HS-27A (cell line): ENCODE measurements around the gene NR5A2.

Source experiments
- DNase-seq: peaks from one replicate; pipeline ENCODE4 v3.0.0-alpha.2; 2012; ENCODE audit warnings: low read depth, missing footprints

NR5A2 gene

DNA sequence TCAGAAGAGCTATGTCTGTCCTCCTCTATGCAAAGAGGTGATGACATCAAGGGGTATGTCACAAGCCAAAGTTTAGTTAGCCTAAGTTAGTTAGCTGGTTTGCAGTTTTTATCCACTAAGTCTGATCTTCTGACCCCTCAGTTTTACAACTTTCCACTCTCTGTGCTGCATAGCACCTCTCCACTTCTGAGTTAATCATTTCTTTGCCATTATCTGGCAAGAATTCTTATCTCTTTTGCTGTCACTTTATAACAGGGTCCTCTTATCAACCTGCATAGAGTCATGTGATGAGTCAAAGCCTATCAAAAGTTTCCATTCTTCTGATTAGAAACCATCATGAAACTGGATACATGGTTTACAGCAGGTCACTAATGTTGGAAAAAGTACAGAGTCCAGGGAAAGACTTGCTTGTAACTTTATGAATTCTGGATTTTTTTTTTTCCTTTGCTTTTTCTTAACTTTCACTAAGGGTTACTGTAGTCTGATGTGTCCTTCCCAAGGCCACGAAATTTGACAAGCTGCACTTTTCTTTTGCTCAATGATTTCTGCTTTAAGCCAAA, at the start of gene NR5A2:
NR5A2 (plus strand) TSS at position 447 of the 560 bp plus-strand sequence. CDS start 138 bp downstream, outside the sequence.
- no peak for DNase-seq

DNA sequence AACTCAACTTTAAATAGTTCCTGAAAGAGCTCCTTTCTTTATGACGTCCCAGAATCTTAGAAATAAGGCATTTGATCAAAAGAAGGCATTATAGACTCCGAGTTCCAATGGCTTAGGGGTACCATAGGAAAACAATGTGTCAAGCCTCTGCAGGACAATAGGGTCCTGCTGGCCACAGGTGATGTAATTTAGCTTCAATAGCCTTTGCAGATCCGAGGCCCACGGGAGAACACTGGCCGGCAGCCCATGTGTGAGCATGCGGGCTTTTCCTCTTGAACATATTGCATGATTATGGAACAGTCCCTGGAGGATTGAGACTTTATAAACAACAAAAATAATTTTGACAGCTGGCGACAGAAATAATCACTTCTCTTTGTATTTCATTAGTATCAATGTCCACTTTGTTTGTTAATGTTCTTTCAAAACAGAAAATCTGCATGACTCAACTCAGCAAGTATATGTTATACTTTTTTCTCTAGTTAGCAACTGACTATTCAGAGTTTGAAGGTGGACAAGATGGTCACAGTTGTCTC, 49.0 kb upstream of the NR5A2 start:
- no peak for DNase-seq

DNA sequence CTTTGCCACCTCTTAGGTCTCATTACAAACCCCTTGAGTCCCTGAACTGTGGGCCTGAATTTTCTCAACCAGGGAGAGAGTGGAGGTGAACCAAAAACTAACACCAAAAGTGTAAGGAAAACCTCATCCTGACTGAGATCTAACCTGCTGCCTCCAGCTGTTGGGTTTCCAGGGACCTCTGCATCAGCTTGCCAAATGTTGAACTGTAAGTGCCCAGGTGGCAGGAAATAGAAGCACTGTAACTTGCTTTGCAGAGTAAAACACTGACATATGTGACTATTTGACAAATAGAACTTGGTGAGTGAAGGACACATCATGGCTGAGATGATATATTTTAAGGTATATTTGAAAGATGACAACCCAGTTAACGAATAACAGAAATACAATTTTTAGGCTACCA, 48.4 kb upstream of the NR5A2 start:
- no peak for DNase-seq

DNA sequence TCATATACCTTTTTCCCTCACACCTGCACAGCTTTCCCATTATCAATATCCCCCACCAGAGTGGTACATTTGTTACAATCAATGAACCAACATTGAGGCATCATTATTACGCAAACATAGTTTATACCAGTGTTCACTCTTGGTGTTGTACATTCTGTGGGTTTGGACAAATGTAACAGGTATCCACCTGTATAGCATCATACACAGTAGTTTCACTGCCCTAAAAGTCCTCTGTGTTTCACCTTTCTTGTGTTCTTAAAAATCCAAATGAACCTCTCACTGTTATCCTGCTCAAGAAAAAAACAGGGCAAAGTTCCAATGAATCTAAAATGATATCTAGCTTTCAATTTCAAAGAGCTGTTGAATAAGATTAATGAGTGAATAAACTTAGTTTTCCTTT, 45.9 kb upstream of the NR5A2 start:
- DNase-seq: no peak

DNA sequence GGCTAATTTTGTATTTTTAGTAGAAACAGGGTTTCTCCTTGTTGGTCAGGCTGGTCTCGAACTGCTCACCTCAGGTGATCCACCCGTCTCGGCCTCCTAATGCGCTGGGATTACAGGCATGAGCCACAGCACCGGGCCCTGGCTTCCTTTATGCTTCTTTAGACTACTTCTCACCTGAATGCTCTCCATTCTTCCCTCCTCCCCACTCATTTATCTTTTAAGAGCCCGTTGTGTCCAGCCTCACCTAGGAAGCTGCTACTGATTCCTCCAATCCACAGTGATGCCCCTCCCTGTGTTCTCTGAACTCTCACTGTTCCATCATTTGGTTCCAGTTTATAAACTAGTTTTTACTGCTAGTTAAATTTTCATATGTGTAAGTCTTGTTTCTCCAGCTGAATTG, 44.9 kb upstream of the NR5A2 start:
- DNase-seq: no peak

DNA sequence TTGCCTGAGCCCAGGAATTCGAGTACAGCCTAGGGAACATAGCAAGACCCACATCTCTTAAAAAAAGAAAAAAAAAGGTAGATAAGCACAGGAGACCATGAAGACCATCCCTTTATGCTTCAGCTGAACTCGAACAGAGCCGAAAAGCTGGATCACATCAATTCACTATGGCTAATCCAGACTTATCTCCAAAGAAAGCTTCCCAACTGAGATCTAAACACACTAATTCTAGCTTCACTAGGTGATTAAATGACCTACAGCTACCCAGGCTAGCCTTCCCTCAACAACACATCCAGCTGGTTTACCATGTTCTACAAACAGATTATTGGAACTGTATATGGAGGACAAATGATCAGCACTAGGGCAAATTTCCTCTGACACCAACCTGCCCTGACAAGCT, 44.0 kb upstream of the NR5A2 start:
- no peak for DNase-seq

DNA sequence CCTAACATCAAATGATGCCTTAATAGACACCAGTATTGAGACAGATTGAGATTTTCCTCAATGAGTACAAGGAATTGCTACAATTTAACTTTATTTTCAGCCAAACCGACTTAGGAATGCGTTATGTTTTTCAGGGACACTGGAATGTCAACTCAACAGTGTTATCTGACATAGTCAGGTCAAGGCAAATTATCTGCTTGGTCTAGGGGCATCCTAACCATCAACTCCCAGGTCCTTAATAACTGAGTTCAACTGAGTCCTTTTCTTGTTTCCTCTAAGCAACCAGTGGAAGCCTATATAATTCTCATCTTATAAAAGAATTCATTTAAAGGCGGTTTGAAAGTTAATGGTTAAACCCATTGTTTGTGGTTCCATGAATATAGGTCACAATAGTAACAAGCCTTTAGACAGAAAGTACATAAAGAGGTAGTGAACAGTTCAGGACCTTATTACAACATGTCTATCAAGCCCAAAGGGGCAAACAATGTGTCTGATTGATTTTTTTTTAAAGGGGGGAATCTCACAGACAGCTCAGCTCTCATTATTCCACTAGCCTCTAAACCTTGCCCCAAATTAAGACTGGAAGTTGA, 32.3 kb upstream of the NR5A2 start:
- DNase-seq: no peak

DNA sequence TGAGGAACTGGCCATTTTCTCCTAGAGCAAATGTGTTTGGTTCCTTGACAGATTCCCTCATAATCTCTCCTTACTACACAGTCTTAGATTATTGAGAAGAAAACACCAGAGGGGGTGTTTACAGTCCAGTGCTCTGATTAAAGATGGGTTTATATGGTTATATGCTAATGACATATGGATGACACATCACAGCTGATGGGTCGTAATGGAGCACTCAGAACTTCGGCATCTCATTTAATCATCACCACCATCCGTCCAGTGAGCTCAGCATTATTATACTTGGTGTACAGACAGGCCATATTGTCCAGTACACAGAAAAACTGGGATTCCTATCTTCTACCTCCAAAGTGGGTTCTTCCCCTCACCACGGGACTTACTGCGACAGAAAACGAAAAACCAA, 22.3 kb upstream of the NR5A2 start:
- no peak for DNase-seq

DNA sequence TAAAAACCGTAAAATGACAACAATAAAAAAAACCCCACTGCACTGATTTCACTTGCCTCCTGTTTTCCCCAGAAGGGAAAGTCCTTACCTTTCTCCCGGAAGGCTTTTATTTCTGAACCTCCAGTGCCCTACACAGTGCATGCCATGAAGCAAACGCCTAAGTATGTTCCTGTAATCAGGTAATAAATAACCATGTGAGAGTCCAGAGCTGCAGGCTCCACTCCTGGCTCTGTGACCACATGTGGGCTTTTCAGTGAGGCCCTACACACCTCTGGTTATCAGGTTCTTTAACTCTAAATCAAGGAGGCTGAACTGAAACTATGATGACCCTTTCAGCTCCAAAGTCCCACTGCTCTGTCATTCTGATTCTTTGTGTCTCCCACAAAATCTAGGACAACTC, 20.8 kb upstream of the NR5A2 start:
- DNase-seq: no peak

DNA sequence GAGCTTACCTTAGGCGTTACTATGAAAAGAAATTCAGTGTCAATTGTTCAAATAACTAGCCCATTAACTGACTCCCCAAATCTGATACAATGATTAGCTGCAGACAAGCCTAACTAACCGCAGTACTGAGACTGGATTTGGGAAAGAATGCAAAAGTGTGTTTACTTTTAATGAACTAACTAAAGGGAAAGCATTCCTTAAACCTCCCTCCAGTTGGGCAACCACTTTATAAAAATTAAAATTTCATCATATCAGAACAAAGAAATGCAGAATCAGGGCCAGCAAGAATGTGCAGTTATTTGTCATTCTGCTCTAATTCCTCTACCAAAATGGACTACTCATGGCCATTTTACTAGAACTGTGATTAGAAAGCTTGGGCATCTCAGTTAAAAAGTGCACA, 11.7 kb upstream of the NR5A2 start:
- DNase-seq: no peak

DNA sequence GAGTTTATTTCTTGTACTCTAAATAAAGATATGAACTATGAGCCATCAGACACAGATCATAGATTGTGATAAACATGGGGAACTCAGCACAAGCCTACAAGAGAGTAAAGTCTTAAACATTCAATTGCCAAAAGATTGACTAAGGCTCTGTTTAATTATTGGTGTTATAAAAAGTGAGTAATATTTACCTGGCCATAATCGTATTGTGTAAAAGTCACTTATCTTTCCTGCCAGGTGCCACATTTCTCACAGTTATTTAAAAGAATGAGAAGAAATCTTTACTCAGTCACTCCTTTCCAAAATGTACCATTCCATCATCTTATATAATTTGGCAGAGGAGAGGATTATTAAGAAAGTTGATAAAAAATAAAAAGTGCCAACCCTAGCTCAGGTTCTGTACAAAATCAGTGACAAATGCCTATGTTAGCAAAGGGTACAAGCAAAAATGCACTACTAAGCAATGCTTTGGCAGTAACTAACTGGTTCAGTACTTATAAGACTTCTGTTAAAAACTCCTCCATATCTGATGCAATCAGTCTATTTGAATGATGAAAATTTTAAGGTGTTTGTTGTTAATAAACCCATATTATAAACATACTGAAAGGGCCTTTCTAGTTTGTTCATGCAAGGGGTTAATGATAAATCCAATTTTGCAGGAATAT, 5.8 kb upstream of the NR5A2 start:
- DNase-seq: no peak

DNA sequence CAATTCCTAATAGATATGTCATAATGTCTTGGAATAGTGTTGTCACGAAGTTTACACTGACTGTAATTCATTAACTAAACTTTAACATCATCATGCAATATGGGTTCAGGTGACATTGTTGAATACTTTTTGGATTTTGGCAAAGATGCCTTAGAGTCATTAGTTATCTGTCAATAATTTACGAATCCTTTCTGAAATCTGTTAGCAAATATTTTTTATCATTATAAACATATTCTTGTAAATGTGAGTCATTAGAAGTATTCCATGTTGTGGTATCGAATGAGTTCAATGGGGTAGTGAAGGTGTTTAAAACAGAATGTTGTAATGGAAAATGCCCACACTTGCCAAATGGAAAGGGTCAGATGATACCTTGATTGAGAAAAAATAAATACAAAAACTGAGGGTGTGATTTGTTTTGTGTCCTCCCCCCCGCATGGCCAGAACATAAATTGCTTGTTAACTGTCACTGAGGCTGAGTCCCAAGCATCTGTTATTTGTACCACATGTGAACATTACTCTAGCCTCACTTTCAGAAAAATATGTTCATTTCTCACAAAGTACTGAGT, 5.2 kb upstream of the NR5A2 start:
- DNase-seq: no peak

DNA sequence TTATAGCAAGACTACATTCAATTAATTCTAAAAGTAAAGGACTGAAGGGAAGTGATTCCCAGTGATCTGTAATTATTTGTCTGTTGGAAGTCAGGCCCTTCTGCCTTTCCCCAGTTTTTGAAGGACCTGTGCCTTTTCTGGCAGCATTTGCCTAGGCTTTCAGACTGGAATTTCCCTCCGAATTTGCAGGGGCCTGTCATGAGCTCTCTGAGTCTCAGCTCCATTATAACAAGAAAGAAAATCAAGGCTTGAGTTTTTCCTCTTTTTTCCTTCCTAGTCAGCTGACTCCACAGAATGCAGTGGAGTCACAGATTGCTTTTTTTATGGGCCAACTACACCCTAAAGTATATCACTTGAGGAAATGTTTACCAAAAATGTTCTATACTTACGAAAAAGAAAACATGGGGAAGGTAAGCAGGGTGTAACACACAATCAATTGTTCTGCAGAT, 1.1 kb downstream of the NR5A2 start:
- DNase-seq: no peak

DNA sequence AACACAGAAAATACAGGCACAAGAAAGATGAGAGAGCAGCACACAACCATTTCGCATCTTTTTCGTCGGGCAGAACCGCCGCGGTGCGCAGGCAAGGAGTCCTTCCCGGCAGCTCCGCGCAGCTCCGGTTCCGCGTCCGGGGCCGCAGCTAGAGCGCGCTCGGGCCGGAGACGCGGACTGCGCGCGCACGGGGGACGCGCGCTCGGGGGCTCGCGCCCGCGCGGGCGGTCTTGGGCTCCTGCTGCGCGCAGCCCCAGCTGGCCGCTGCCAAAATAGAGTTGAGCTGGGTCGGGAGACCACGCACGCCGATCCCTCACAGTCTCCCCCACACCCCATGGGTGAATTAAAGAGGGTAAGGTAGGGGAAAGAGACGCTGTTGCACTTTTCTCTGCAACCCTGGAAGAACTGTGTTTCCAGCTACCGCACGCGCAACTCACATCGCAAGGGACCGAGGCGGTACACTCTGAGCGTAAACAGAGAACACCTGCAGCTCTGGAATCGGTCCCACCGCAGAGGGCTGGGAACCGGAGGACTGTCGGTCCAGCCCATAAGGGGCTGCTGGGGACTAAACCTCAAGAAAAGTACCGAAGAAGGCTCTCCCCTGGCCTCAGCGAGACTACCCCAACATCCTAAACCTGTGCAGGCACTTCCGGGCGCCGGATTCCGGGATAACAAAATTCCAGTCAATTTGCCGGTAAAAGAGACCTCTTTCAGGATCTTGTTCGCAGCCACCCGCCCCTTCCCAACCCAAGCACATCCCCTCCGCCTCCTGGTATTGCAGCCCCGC, 1.7 kb downstream of the NR5A2 start:
- no peak for DNase-seq

DNA sequence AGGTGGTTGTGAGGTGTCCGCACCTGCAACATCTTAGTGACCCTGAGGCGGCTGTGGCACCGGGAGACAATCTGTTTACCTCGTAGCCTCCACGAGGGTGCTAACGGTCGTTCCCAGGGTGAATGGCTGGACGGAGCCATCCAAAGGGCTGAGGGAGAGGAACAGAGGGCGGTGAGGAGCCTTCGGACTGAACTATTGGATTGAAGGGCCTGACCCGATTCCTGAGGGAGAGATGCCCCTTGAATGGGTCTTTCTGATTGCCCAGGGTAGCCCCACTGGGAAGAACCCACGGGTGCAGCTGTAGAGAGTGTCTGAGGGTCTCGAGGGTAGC, 2.3 kb downstream of the NR5A2 start:
- DNase-seq: no peak

DNA sequence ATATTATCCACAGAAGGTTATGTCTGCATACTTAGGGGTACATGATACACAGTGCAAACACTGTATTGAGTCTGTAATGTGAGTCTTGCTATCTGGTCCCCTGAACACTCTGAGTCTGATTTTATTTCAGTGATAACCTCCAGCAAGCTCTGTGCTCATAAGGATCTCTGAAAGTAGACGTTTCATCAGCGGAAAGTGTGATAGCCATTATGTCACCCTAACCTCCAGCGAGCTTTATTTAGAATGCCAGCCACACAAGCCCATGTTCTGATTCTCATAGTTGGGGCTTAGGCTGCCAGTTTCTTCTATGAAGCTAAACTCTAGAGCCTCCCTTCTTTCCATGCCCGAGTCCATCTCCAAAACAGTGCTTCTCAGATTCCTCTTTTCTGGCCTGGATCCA, 3.3 kb downstream of the NR5A2 start:
- DNase-seq: no peak

DNA sequence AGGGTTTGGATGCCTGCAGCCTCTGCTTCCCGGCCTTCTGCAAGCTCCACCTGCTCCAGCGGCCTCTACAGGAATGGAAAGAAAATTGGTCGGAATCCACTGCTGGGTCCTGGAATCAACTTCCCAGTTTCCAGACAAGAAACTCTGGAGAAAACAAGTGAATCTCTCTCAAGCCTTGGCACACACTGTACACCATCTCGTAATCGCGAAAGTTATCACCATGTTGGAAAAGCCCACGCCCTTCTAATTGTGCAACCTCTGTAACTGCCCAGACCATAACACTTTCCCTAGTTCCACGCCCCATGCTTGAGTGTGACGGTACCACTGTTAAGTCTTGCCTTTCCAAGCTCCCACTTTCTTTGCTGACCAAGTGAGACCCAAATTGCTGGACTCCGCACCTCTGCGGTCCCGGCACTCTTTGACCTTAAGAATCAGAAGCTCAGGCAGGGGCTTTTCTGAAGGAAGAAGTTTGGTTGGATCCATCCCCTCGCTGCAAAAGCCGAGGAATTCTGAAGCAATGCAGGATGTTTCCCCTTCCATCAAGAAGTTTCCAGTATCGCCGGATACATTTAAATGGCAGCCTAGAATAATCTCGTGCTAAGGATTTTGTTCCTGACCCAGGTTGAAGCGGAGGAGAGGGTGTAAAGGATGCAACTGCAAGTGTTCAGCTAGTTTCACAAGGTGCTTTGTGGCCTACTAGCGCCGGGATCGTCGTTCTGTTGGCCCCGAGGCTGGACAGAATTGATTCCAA, 6.2 kb downstream of the NR5A2 start:
- no peak for DNase-seq

DNA sequence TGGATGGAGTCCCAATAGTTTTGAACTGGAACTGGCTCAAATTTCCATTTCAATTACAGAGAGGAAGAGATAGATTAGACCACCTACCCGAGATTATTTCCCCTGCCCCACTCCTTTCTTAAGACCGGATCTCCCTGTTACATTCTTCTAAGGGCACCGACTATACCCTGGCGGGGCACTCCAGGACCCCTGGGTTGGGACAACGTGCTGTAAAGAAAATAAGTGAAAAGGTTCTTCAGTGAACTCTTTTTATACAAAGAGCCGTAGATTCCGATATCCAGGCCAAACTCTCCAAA, 6.7 kb downstream of the NR5A2 start:
- DNase-seq: no peak

DNA sequence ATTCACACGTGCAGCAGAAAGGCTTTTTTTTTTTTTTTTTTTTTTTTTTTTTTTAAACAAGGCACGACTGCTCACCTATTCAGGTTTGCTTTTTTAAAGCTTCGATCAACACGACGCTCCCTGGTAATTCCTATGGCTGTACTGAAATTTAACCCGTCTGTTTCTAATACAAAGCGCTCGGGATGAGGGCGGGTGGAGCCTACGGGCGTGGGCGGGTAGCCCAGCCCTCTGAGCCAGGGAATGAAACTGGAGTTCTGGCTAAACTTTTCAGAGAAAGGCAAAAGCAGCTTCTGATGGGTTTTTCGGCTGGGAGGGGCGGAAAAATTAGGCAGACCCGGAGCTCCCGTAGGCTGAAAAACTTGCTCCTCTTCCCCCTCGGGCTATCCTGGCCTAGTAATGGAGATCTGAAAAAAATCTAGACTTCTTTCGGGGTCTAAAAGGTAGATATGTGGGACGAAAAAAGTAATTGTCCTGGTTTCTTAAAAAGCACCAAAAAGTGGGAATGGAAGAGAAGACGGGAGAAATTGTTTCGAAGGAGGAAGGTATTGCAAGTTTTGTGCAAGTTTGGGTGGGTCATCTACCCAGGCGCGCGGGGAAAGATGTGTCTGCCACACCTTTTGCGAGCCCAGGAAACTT, 7.4 kb downstream of the NR5A2 start:
- no peak for DNase-seq

DNA sequence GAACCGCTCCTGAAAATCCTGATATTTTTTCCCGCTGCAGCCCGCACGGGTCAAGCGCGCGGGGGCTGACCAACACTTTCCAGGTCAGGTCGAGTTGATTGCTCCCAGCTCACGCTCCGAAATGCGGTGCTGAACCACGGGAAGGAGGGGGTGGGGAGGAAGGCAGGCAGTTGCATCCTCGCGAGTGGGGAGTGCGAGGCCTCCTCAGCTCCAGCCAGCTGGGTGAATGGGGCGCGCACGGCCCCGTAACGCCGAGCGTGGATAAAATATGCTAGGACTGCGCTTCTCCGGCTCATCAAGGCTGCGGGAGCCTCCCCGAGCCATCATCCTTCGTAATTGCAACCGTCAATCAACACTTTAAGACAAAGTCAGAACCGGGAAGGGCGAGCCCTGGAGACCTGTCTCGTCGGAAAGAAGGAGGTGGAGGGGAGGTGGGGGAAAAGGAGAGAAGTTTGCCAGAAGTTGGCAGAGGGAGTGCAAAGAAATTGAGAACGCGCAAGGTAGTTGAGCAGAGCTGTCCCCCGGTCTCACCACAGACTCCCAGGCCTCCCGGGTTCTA, 8.0 kb downstream of the NR5A2 start:
- DNase-seq: no peak

DNA sequence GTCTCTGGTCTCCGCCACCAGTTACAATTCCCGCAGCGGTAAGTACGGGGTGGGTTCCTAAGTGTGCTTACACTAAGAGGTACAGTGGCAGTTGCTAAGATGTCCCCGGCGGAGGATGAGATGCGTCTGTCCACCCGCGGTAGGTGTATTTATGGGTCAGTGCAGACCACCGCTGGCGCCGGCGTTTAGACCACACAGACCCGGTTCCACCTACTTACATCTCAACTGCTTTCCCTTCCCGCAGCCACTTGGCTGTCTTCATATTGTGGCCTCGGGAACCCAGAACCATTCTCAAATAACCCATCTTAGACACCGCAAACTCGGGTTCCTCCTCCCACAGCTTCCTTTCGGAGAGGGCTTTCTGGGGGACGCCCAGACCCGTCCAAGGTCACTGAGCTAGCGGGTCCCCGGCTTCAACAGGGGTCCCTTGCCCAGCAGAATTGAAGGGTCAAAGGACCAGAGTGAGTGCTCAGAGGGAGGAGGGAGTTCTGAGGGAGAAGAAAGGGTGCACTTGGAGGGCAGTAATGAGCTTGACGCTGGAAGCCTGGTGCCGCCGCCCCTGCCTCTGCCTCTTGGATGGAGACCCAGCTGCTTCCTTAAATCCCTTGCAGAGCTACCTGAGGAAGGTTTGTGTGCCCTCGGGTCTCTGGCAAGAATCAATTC, 8.6 kb downstream of the NR5A2 start:
- DNase-seq: no peak
